GM10266 (cell line): ENCODE results near the gene C15orf39.

Experiments used
- DNase-seq: peaks from one replicate; pipeline ENCODE4 v3.0.0; 2012; ENCODE audit errors: extremely low spot score
- TF ChIP-seq, protein P1 (sequence below): IDR thresholded peaks from 2 replicates; pipeline ENCODE4 v1.5.1; 2012; ENCODE audit warnings: mild to moderate bottlenecking, low read depth; ENCODE audit not compliant: control insufficient read depth, insufficient read depth; ENCODE audit errors: missing control alignments

The C15orf39 gene

DNA sequence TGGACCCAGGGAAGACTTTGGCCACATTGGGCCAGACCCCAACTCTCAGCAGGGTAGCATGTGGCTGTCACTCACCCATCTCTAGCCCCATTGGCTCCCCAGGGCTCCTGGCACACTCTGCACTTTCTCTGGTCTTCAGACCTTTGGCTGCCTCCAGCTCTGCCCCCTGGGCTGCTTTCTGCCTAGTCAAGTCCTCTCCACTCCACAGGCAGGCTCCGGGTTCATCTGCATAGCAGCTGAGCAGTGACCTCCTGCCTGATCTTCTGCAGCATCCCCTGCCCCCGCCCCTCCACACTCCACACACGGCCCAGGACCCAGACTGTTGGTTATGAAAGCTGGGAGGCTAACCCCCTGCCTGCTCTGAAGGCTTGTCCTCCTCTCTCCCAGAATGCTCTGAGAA is 8.4 kb upstream of the C15orf39 start:
- TF ChIP-seq, protein P1, sequence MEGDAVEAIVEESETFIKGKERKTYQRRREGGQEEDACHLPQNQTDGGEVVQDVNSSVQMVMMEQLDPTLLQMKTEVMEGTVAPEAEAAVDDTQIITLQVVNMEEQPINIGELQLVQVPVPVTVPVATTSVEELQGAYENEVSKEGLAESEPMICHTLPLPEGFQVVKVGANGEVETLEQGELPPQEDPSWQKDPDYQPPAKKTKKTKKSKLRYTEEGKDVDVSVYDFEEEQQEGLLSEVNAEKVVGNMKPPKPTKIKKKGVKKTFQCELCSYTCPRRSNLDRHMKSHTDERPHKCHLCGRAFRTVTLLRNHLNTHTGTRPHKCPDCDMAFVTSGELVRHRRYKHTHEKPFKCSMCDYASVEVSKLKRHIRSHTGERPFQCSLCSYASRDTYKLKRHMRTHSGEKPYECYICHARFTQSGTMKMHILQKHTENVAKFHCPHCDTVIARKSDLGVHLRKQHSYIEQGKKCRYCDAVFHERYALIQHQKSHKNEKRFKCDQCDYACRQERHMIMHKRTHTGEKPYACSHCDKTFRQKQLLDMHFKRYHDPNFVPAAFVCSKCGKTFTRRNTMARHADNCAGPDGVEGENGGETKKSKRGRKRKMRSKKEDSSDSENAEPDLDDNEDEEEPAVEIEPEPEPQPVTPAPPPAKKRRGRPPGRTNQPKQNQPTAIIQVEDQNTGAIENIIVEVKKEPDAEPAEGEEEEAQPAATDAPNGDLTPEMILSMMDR, result no peak
- no peak for DNase-seq

DNA sequence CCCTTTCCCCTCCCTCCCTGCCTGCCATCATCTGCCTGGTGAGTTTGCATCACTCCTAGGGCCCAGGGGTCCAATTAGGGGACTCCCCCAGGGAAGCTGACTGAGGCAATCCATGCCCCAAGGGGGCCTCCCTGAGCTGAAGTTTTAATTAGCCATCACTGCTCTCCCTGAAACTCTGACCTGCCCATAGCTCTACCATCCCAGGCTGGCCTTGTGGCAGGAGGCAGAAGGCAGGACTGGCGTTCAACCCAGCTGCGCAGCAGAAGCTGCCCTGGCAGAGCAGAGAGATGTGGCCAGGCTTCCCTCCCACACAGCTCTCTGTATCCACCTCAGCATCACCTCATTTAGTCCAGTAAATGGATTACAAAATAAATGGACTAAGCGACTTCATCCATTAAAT is 7.7 kb upstream of the C15orf39 start:
- no peak for DNase-seq
- TF ChIP-seq, protein P1, result no peak

DNA sequence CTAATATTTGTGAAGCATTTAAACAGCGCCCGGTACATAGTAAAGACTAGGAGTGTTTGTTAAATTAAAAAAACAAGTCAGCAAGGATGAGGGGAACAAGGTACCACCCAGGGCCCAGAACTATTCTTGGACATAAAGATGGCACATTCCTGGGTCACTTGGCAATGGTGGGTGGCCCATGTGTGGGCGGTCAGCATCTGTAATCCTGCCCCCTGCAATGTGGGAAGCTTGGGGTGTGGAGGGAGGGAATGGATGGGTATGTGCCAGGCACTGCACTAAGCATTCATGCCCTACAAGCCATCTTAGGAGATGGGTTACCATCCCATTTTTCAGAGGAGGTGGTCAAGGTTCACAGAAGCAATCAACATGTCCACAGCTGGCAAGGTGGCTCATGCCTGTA is 7.3 kb upstream of the C15orf39 start:
- TF ChIP-seq, protein P1, result no peak
- DNase-seq, result no peak

DNA sequence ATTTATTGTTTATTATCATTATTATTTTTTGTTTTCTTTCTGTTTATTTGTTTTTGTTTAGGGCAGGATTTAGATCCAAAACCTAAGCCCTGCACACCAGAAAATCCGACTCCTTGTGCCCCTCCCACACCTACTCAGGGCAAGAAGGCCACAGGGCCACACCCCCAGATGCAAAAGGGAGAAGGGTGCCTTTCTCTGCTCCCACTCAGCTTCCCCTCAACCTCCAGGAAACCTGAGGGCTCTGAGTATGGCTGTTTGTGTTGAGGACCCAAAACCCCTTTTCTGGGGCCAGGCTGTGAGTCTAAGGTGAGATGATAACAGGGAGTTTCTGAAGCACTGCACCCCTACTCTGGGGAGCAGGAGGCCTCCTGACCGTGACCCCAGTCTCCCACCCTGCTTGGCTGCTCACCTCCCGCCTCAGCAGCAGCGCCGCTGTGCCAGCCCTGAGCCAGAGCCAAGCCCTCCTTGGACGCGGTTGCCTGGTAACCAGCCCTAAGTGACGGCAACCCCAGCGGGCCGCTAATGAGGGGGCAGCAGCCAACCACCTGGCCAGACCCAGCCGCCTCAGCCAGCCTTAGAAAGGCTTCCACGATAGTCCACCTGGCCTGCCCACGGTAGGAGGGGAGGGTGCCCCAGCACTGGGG is 6.4 kb upstream of the C15orf39 start:
- TF ChIP-seq, protein P1, result no peak
- no peak for DNase-seq

DNA sequence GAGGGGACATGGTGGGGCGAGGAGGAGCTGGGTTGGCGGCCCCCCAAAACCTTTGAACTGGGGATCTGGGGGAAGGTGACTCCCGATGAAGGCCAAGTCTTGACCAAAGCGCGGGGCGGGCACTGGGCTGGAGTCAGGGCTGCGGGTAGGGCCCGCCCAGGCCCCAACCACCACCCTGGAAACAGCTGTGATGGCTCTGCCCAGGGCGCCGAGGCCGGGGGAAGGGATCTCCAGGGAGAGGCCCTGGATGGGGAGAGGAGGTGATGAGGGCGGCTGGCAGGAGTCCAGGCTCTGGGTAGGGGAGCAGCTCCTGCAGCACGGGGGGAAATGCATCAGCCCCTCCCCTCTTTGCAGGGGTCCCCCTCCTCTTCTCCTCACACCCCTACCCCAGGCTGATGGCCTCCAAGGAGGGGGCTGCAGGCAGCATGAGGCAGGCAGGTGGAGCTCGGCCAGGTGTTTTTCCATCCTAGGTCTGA is 5.9 kb upstream of the C15orf39 start:
- no peak for DNase-seq
- TF ChIP-seq, protein P1, result no peak

DNA sequence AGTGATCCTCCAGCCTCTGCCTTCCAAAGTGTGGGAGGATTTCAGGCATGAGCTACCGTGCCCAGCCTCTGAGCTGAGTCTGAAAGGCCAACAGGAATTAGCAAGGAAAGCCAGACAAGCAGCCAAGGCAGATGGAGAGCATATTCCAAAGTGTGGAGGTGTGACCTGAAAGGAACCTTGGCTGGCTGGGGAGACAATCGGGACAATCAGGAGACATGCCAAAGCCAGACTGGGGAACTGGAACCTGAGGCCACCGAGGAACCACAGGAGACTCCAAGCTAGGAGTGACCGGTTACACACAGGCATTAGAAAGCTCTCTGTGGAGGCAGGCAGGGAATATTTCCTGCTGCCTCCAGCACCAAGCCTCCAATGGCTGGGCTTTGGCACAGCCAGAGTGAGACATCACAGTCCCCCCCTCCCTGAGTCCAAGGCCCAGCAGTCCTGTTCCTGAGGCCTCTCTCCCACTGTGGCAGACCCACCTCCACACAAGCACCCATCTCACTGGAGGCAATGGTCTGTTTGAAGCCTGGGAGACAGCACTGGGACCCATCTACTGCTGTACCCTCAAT is 4.5 kb upstream of the C15orf39 start:
- no peak for DNase-seq

DNA sequence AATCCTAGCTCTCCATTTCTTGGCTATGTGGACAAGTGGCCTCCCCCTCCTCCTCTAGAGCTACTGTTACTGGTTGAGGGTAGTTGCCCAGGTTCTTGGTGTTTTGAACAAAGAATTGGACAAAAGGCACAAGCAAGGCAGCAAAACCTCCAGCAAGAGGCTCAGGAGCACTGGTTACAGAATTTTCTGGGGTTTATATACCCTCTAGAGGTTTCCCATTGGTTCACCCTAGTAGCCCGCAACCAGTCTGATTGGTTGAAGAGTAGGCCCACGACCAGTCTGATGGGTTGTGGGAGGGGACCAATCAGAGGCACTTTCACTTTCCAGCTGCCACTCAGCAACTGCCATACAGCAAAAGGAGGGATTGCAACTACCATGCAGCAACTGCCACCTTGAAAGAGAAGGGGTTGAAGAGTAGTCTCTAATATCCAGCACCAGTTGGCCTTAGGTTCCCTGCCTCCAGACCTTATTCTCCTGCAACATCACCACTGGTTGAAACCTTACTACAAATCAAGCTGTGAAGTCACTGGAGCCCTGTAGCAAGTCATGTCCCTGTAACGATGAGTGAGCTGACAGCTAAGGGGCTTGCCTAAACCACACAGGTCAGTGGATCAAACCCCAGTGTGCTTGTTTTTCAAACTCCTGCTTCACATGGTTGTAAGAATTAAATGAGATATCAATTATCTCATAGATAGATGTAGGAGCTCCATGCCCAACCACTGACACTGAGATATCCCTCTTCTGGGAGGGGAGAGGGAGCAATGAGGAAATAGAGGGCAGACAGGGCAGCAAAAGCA is 2.9 kb upstream of the C15orf39 start:
- peak; percentile 79 for DNase-seq

More for the DNA sequence above, 4.5 kb upstream of the C15orf39 start:
- TF ChIP-seq, protein P1, result no peak

More for the DNA sequence above, 2.9 kb upstream of the C15orf39 start:
- TF ChIP-seq, protein P1, result no peak
